ENCODE measurements around the gene B3GLCT.

GRCh38 chr13:31227870-31228269 lies 28.1 kb downstream of the B3GLCT start:
- no peak for TF ChIP-seq CTCF (IDR thresholded peaks at IDR 0.05)
- no peak for TF ChIP-seq POLR2A (IDR thresholded peaks at IDR 0.05)

Data from breast epithelium (tissue), 3 donors.